LHCN-M2 (cell line): ENCODE measurements around the gene UBASH3B. TPM values are rescaled to one million over a fixed set of nuclear protein-coding genes. Genes with fewer than 3 reads are reported as not detected.

Source experiments
- DNase-seq: peaks from one replicate; pipeline ENCODE4 v3.0.0-alpha.2; 2012; ENCODE audit warnings: low read depth
- total RNA-seq: library from RNA; depleted of rRNA; stranded (reverse); fragments of >200 nt; gene quantifications from 2 replicates; pipeline ENCODE4 v1.2.3, GENCODE V29; 2014

Gene UBASH3B
- total RNA-seq, 1 experiment from 2014 or later = 8.0 TPM

GRCh38 chr11:122646549-122647340 is 8.8 kb upstream of the UBASH3B start:
- DNase-seq = no peak

DNA sequence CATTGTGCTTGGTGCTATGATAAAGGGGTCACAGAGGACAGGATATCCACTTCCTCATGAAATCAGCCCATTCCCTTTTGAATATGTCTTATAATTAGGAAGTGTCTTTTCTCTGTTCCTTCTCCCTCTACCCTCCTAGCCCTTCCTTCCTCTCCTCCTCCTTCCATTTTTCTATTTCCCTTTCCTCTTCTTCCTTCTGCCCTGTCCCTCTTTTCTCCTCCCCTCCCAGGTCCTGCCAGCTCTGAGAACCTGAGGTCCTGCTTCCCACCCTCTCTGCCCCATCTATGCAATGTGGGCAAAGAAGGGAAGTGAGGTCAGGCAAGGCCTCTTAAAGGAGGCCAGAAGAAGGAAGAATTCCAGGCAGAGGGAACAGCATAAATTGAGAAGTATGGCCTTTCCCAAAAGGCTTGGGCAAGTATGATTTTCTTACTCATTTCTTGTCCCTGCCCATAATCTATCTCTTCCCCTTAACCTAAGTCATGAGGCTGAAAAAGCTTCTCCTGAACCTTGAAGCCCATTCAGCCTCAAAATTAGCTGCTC is 7.7 kb upstream of the UBASH3B start:
- DNase-seq = no peak

DNA sequence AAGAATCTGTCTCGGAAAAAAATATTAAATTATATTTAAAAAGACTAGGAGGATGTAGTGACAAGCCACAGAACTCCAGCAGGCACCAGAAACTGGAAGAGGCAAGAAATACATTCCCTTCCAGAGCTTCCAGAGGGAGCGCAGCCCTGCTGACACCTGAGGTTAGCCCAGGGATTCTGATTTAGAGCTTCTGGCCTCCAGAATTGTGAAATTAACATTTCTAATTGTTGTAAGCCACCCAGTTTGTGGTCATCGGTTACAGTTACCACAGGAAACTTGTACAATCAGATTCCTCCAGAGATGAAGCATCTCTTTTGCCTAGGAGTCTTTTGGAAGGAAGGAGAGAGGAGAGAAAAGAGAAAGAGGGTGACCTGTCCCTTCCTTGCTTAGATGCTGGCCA is 6.4 kb upstream of the UBASH3B start:
- no peak for DNase-seq

GRCh38 chr11:122650619-122651018 is 4.9 kb upstream of the UBASH3B start:
- no peak for DNase-seq

DNA sequence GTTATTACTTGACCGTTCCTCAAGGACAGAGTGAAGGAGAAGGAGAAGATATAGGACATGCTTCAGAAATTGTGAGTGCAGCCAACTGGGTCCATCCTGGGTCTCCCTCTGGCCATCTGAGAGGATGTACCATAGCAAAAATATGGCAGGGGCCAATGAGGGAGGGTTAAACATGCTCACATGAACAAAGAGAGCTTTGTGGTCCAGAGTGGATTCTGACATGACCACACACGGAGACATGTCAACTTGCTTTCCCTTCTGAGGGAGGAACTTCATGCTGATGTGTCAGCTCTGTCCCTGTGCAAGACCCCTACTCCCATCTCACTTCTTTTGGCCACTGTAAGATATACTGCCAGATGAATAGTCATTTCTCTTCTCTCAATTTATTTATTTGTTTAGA is 3.0 kb upstream of the UBASH3B start:
- DNase-seq = no peak

DNA sequence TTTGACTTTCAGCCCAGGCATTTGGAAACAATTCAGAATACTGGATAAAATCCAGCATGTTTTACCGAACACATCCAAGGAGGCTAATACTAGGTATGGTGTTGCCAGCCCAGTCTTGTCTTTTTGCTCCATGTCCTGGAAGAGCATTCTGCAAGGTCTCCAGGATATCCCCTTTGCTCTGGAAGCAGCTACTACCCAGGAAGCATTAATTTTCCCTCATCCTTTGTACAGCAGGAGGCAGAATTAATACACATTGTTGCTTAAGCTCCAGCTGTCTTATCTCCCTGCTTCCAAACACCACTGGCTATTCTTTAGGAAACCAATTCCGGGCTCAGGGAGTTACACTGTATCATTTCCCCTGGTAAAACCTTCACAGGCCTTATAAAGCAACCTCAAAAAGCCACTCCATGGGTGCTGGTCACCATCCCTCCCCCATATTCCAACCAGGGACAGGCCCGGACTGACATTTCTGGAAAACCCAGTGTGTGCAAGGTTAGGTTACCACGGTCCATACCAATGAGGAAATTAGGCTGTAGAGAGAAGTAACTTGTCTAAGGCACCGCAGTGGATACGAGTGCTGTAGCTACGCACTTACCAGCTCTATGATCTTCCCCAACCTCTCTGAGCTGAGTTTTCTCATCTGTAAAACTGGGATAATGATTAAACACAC is 1.5 kb upstream of the UBASH3B start:
- DNase-seq = no peak

GRCh38 chr11:122656073-122656630 is 630 bp downstream of the UBASH3B start:
- DNase-seq = peak; percentile 58

GRCh38 chr11:122656631-122657101 is 1.1 kb downstream of the UBASH3B start:
- no peak for DNase-seq

DNA sequence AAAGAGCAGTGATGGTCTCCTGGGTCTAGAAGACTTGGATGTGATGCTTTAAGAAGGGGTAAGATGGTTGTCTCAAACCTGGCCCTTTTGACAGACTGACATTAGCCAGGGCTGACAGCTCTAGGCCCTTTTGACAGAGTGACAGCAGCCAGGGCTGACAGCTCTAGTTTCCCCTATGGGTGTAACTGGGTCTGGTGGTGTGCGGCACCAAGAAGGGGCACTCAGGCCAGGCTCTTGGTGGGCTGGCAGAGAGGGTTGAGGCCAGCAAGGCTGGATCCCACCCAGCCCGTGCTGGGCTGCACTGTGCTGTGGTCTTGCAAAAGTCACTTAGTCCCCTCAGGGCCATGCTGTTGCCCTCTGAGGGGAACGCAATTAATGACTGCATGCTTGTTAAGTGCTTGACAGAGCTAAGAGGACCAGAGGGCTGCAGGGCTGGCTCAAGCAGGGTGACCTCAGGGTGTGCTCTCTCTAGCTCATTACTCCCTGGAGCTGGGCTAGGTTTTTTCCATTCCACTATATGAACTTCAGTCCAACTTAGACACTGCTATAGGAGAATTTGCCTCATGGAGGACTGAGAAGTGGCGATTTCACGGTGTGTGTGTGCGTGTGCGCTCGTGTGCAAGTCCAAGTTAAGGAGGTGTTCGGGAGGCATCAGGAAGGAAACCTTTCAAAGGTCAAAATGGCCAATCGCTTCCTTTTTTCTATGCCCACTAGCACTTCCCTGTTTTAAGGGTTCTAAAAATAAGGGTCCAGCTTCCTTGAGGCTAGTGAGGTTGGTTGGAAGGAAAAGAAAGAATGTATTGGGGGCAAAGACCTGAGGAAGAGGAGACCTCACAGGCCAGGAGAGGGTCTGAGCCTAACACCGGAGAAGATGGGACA is 4.4 kb downstream of the UBASH3B start:
- DNase-seq = no peak

DNA sequence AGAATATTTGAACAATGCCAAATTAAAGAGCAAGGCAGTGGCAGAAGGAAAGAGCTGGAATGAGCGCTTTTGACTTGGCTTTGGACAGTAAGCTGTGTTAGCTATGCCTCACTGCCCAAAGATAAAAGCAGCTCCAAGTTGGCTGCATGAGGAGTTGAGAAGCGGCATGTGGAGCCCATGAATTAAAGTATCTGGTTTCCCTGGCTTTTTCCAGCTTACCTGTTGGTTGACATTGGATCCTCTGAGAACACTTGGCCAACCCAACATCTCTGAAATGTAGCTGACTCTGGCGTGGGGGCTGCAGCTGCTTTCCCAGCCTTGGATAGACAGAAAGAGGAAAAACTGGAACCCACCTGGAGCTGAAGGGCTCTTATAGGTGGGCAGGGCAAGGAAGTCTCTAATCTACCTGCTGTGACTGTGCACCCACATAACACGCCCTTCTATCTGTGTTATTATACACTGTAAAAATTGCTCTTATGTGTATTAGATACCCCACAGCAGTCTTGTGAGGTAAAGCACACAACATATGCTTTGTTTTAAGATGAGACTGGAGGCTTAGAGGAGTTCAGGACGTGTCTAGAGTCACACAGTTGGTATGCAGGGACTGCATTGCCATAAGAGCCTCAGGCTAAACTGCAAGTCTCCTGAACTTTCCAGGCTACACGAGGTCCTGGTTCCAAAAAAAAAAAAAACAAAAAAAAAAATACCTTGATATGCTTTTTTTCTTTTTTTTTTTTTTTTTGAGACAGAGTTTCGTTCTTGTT is 5.8 kb downstream of the UBASH3B start:
- DNase-seq = no peak

GRCh38 chr11:122663056-122663740 is 7.7 kb downstream of the UBASH3B start:
- DNase-seq = no peak

DNA sequence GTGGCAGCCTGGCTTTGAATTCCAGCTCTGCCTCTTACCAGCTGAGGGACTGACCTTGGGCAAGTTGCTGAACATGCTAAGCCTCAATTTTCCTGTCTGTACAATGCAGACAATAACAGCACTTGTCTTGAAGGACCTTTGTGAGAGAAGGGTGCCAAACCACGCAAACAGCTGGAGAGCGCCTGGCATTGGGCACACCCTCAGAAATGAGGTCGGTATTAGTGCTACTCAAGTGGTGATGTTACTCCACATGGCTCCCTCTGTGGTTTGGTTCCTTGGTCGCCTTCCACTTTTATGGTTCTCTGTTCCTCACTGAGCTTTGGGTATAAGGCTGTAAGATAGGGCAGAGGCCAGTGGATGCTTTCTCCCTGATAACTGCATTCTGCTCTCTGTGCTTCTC is 8.2 kb downstream of the UBASH3B start:
- DNase-seq = peak; percentile 85

DNA sequence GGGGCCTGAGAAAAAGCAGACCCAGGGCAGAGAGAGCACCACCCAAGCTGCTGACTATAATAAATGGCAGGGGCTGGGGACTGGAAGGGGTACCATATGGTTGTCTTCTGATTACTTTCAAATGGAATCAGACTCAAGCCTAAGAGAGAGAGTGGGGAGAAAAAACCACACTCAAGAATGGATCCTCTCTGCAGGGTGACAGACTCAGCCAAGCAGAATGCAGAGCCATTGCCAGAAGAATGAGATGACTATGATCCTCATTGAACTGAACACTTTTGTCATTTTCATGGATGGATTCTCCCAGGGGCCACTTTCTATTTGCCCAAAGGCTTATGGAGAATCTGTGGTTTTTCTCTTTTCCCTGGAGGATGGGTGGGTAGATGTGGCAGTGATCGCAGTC is 8.7 kb downstream of the UBASH3B start:
- DNase-seq = no peak

DNA sequence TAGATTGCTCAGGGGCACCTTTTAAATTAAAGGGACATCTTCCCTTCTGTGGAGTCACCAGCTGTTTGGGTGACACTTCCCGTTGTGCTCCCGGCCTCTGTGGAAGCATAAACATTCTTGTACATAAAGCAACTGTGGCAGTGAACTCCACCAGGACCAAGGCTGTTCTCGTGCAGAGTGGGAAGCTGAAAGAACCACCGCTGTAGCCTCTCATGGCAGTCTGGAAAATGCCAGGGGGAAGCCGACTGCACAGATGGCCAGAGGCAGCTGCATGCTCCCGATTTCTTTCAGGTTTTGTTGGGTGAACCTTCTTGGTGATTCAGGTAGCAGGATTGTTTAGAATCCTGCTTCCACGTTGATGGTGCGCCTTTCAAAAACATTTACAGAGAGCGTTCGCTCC is 10.3 kb downstream of the UBASH3B start:
- DNase-seq = no peak

DNA sequence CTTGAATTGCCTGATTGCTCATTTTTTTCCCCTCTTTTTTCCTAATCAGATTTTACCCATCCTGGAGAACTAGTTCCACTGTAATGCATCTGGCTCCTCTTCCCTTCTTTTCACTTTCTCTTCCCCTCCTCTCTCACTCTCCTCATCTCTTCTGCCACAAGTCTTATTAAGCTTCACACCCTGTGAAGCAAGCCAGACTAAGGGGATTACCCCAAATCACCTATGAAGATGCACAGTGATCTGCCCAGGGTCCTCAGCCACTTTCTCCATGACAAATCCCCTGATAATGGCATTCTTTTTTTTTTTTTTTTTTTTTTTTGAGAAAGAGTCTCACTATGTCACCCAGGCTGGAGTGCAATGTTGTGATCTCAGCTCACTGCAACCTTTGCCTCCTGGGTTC is 11.2 kb downstream of the UBASH3B start:
- no peak for DNase-seq

DNA sequence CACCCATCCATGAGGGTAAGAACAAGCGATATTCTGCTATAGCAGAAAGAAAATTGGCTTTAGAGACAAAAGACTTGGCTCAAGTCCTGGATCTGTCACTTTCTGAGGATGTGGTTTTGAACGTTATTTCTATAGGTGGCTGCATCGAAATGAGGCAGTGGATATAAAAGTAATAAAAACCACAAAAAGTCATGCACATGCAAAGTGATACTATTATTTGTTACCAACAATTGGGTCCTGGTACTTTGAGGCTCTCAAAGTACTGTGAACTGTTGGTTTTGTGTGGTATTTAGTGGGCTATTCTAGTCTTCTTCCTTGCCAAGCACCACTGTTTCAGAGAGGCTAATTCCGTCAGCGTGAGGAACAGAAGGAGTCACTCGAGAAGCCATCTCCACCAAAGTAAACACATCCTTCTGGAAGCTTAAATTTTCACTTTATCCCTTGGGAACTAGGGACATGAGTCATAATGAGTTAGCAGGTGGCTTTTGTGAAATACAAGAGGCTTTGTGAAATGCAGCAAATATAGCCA is 13.1 kb downstream of the UBASH3B start:
- DNase-seq = peak; percentile 94

- DNase-seq = no peak
Measured at GRCh38 chr11:122670131-122670530, 14.6 kb downstream of the UBASH3B start.

- DNase-seq = no peak
Measured at GRCh38 chr11:122671400-122671891, 15.9 kb downstream of the UBASH3B start.

DNA sequence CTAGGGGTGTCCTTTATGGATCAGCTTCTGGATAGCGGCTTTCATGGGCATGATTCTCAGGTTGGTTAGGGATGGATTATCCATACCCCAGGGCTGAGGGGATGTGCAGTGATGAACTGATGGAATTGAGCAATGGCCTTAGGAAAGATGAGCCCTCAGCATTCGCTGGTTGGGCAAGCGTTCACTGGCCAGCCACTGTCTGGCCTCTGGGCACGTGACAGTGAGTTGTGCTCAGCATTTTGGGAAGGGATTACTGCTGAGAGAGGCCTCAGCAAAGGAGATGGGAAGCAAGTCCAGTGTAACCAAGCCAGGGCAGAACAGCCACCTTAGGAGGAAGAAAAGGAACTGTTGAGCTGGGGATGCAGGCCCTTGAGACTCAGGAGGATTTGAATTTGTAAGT is 17.4 kb downstream of the UBASH3B start:
- no peak for DNase-seq

GRCh38 chr11:122673701-122674100 is 18.2 kb downstream of the UBASH3B start:
- no peak for DNase-seq
